OCI-LY3 (cell line): ENCODE results near the gene RBM42.

ENCODE experiments used
- H2AFZ ChIP-seq: fragments of 200-600, 300-600 bp; shearing (Covaris generic); 2 replicates; pipeline ENCODE4 v1.6.0; 2014; ENCODE audit warnings: antibody characterized with exemption, low read depth, low read length
- H3K27ac ChIP-seq: fragments of 200-600, 300-600 bp; sonication (generic); 2 replicates; pipeline ENCODE4 v1.5.1; 2014; ENCODE audit warnings: mild to moderate bottlenecking, low read length, moderate library complexity, mixed read lengths
- H3K27me3 ChIP-seq: fragments of 200-600, 300-600 bp; sonication (generic); 2 replicates; pipeline ENCODE4 v1.6.1; 2014; ENCODE audit warnings: low read depth, low read length, mixed read lengths
- H3K36me3 ChIP-seq: fragments of 200-600, 300-600 bp; sonication (generic); replicated peaks from 2 replicates; pipeline ENCODE3; 2014; ENCODE audit warnings: low read depth, low read length, mixed read lengths
- H3K4me1 ChIP-seq: fragments of 300-600, 200-600 bp; sonication (generic); 2 replicates; pipeline ENCODE4 v1.6.1; 2014; ENCODE audit warnings: low read length, mixed read lengths
- H3K4me2 ChIP-seq: fragments of 200-600, 300-600 bp; sonication (generic); 2 replicates; pipeline ENCODE4 v1.6.1; 2014; ENCODE audit warnings: low read length, mixed read lengths
- H3K4me3 ChIP-seq: fragments of 300-600, 200-600 bp; sonication (generic); 2 replicates; pipeline ENCODE4 v1.5.1; 2014; ENCODE audit warnings: antibody characterized with exemption, mild to moderate bottlenecking, low read length, moderate library complexity
- H3K79me2 ChIP-seq: fragments of 300-600, 200-600 bp; shearing (Covaris generic); 2 replicates; pipeline ENCODE4 v1.6.1; 2014; ENCODE audit warnings: mild to moderate bottlenecking, low read length, mixed read lengths
- H3K9ac ChIP-seq: fragments of 300-600, 200-600 bp; shearing (Covaris generic); 2 replicates; pipeline ENCODE4 v1.6.0; 2014; ENCODE audit warnings: mild to moderate bottlenecking, low read length, moderate library complexity
- H3K9me3 ChIP-seq: fragments of 200-600, 300-600 bp; shearing (Covaris generic); 2 replicates; pipeline ENCODE4 v1.6.1; 2014; ENCODE audit warnings: low read length, mixed read lengths; ENCODE audit not compliant: insufficient read depth
- H4K20me1 ChIP-seq: fragments of 200-600, 300-600 bp; sonication (generic); 2 replicates; pipeline ENCODE4 v1.6.1; 2016; ENCODE audit warnings: low read length, mixed read lengths; ENCODE audit not compliant: insufficient read depth
- EZH2phosphoT487 ChIP-seq: fragments of 200-600 bp; shearing (Covaris generic); IDR thresholded peaks from 2 replicates; pipeline ENCODE4 v1.6.1; 2018; ENCODE audit warnings: antibody characterized with exemption, mixed run types, low read depth
- TF ChIP-seq, protein P1 (sequence below): fragments of 200-600, 300-600 bp; sonication (generic); IDR thresholded peaks from 2 replicates; pipeline ENCODE4 v1.5.1; 2014; ENCODE audit warnings: antibody characterized with exemption, low read length, low read depth

Gene RBM42

GRCh38 chr19:35628565-35629331 lies at the start of gene RBM42:
Gene RBM42, plus strand, starts transcription at chr19:35629036. Its CDS starts 118 bp downstream, at chr19:35629154.
- peaks cover 25% of the 10 kb centered on the region for H3K36me3 ChIP-seq
- TF ChIP-seq EZH2phosphoT487, result no peak
- TF ChIP-seq, protein P1, sequence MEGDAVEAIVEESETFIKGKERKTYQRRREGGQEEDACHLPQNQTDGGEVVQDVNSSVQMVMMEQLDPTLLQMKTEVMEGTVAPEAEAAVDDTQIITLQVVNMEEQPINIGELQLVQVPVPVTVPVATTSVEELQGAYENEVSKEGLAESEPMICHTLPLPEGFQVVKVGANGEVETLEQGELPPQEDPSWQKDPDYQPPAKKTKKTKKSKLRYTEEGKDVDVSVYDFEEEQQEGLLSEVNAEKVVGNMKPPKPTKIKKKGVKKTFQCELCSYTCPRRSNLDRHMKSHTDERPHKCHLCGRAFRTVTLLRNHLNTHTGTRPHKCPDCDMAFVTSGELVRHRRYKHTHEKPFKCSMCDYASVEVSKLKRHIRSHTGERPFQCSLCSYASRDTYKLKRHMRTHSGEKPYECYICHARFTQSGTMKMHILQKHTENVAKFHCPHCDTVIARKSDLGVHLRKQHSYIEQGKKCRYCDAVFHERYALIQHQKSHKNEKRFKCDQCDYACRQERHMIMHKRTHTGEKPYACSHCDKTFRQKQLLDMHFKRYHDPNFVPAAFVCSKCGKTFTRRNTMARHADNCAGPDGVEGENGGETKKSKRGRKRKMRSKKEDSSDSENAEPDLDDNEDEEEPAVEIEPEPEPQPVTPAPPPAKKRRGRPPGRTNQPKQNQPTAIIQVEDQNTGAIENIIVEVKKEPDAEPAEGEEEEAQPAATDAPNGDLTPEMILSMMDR, result no peak
- H4K20me1 ChIP-seq, result no peaks in the 10 kb centered on the region
- peak within 1 kb of the TSS; percentile 96 for H3K4me2 ChIP-seq
- no peaks in the 10 kb centered on the region for H3K27me3 ChIP-seq
- H3K4me1 ChIP-seq, result peaks cover 5% of the 10 kb centered on the region
- peak within 1 kb of the TSS; percentile 84 for H3K9ac ChIP-seq
- no peaks in the 10 kb centered on the region for H3K9me3 ChIP-seq
- peak within 1 kb of the TSS; percentile 38 for H3K27ac ChIP-seq
- H3K4me3 ChIP-seq, result peak within 1 kb of the TSS; percentile 88
- H3K79me2 ChIP-seq, result peaks cover 9% of the 10 kb centered on the region
- peak within 1 kb of the TSS; percentile 49 for H2AFZ ChIP-seq

DNA sequence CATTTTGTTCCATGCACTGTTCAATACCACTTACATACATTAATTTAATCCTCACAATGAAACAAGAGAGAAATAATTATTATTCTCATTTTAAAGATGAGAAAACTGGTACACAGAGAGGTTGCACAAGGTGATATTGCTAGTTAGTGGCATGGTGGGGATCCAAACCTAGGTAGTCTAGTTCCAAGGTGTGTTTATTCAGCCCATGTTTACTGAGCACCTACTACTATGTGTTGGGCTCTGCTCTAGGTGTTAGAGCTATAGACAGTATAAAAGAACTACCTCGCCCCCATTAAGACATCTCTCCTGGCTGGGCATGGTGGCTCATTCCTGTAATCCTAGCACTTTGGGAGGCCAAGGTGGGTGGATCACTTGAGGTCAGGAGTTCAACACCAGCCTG lies 46.1 kb upstream of the RBM42 start:
- TF ChIP-seq EZH2phosphoT487, result no peak
- TF ChIP-seq, protein P1, result no peak
- Histone ChIP-seq H3K4me2 (no peak overlapping the region), H3K9me3 (no peaks in the 10 kb centered on the region), H4K20me1 (no peaks in the 10 kb centered on the region), H3K4me1 (no peaks in the 10 kb centered on the region), H3K9ac (no peak overlapping the region), H3K36me3 (no peaks in the 10 kb centered on the region), H3K27ac (no peak overlapping the region), H3K4me3 (no peak overlapping the region), H2AFZ (no peak overlapping the region), H3K79me2 (no peaks in the 10 kb centered on the region), H3K27me3 (peaks cover 23% of the 10 kb centered on the region)

DNA sequence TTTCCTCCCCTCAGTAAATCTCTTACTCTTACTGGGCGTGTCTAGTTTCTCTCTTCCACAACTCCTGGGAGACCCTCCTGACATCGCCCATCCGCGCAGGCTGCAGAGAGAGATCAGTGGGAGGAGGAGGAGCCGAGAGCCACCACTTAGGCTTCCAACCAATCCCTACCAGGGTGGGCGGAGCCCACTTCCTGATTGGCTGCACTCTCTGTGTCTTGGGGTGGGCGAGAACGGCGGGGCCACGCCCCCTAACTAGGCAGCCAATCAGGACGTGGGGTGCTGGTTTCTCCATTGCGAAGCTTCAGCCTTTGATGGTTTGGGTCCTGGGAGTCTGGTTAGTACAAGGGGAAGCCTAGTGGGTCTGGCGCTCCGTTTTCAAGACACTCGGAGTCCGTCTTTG lies 43.0 kb upstream of the RBM42 start, which contains the start of gene PMIS2:
PMIS2 (plus strand) TSS at position 326 of the 400 bp plus-strand sequence. CDS start 87 bp downstream, outside the sequence.
- TF ChIP-seq, protein P1, result no peak
- no peak for TF ChIP-seq EZH2phosphoT487
- no peak within 1 kb of the TSS for H2AFZ ChIP-seq
- H3K4me2 ChIP-seq, result no peak within 1 kb of the TSS
- H3K36me3 ChIP-seq, result no peaks in the 10 kb centered on the region
- H3K9me3 ChIP-seq, result no peaks in the 10 kb centered on the region
- H3K4me3 ChIP-seq, result no peak within 1 kb of the TSS
- H3K4me1 ChIP-seq, result no peaks in the 10 kb centered on the region
- no peaks in the 10 kb centered on the region for H3K79me2 ChIP-seq
- H3K9ac ChIP-seq, result no peak within 1 kb of the TSS
- H3K27ac ChIP-seq, result no peak within 1 kb of the TSS
- peaks cover 23% of the 10 kb centered on the region for H3K27me3 ChIP-seq
- H4K20me1 ChIP-seq, result no peaks in the 10 kb centered on the region

DNA sequence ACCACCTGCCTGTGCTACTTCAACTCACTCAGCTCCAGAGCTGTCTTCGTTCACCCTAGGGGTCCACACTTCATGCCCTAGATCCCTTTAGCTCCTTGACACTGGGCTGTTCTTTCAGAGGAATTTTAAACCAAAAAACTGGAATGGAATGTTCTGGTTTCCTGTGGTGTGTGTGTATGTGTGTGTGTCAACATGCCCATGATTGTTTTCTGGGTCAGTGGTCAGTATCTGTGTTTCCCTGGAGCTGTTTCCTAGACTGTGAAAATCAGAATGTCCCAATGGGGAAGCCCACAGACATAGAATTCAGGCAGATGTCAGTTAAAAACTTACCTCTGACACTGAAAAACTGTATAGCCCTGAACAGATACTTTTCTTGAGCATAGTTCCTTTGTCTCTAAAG lies 41.5 kb upstream of the RBM42 start:
- Histone ChIP-seq H4K20me1 (no peaks in the 10 kb centered on the region), H3K9me3 (no peaks in the 10 kb centered on the region), H3K9ac (no peak overlapping the region), H3K27me3 (peaks cover 23% of the 10 kb centered on the region), H3K4me1 (no peaks in the 10 kb centered on the region), H3K4me2 (no peak overlapping the region), H3K79me2 (no peaks in the 10 kb centered on the region), H3K4me3 (no peak overlapping the region), H3K36me3 (no peaks in the 10 kb centered on the region), H3K27ac (no peak overlapping the region), H2AFZ (no peak overlapping the region)
- TF ChIP-seq, protein P1, result no peak
- no peak for TF ChIP-seq EZH2phosphoT487
